COLO829 (cell line): ENCODE data around the gene SKA1.

Experiments used
- DNase-seq: peaks from one replicate; pipeline ENCODE4 v3.0.0; 2012; ENCODE audit warnings: low spot score

Gene SKA1

GRCh38 chr18:50374753-50375391 is at the start of gene SKA1:
Gene SKA1 (plus strand): TSS chr18:50375046. CDS start chr18:50375831, 785 bp downstream.
- DNase-seq = peak; percentile 98

GRCh38 chr18:50327983-50328382 is 46.9 kb upstream of the SKA1 start:
- DNase-seq = no peak

- DNase-seq = no peak
Observed at GRCh38 chr18:50330176-50330575, 44.7 kb upstream of the SKA1 start.

GRCh38 chr18:50331691-50332090 is 43.2 kb upstream of the SKA1 start:
- DNase-seq = no peak

GRCh38 chr18:50334546-50335152 is 40.2 kb upstream of the SKA1 start:
- no peak for DNase-seq

- DNase-seq = no peak
Observed at GRCh38 chr18:50338122-50338521, 36.7 kb upstream of the SKA1 start.

GRCh38 chr18:50338715-50339114 is 36.1 kb upstream of the SKA1 start:
- DNase-seq = no peak

- DNase-seq = no peak
Observed at GRCh38 chr18:50340078-50340477, 34.8 kb upstream of the SKA1 start.

- no peak for DNase-seq
Observed at GRCh38 chr18:50341443-50341842, 33.4 kb upstream of the SKA1 start.

- no peak for DNase-seq
Observed at GRCh38 chr18:50350699-50351098, 24.1 kb upstream of the SKA1 start.

GRCh38 chr18:50356036-50356945 is 18.6 kb upstream of the SKA1 start:
- no peak for DNase-seq

- no peak for DNase-seq
Observed at GRCh38 chr18:50358844-50359243, 16.0 kb upstream of the SKA1 start.

GRCh38 chr18:50359806-50360205 is 15.0 kb upstream of the SKA1 start:
- no peak for DNase-seq

GRCh38 chr18:50360611-50361010 is 14.2 kb upstream of the SKA1 start:
- DNase-seq = no peak

- no peak for DNase-seq
Observed at GRCh38 chr18:50369672-50370071, 5.2 kb upstream of the SKA1 start.

GRCh38 chr18:50372743-50373142 is 2.1 kb upstream of the SKA1 start:
- DNase-seq = no peak

GRCh38 chr18:50373561-50374219 is 1.2 kb upstream of the SKA1 start:
- DNase-seq = no peak

GRCh38 chr18:50374220-50374752 is 560 bp upstream of the SKA1 start:
- no peak for DNase-seq

GRCh38 chr18:50377061-50377798 is 2.4 kb downstream of the SKA1 start:
- DNase-seq = no peak

- no peak for DNase-seq
Observed at GRCh38 chr18:50388988-50389387, 14.1 kb downstream of the SKA1 start.

- DNase-seq = no peak
Observed at GRCh38 chr18:50393802-50394201, 19.0 kb downstream of the SKA1 start.
